Measurements from ENCODE around the gene LRRTM4. TPM values are rescaled to one million over a fixed set of nuclear protein-coding genes. Genes with fewer than 3 reads are reported as not detected.

The LRRTM4 gene
- polyA plus RNA-seq, 1 donor (not counting 4 experiments of a cell fraction or from before 2014, with no cell fraction given), result not detected

GRCh38 chr2:77538031-77538430 is 15.9 kb upstream of the LRRTM4 start:
- dilution Hi-C loops (cut with MboI; ENCODE audit: extremely low pct_ligation_motif_present, low sequenced_read_pairs), result no loop called here
- Histone ChIP-seq H3K79me2 (ENCODE audit: control insufficient read depth, insufficient read depth, low read length) (no peaks in the 10 kb centered on the region), H3K9me1 (ENCODE audit: control insufficient read depth, extremely low read depth, insufficient read depth, low read length) (no peaks in the 10 kb centered on the region), H3K9ac (ENCODE audit: control insufficient read depth, extremely low read depth, insufficient read depth, low read length) (no peak overlapping the region), H3K4me3 (ENCODE audit: control insufficient read depth in 2 of 3, extremely low read depth in 1 of 3, insufficient read depth in 2 of 3, low read depth in 1 of 3, low read length in 3 of 3) (no peak overlapping the region), H3K36me3 (ENCODE audit: control insufficient read depth in 2 of 2, extremely low read depth in 1 of 2, insufficient read depth in 2 of 2, low read length in 2 of 2) (no peaks in the 10 kb centered on the region), H3K4me2 (ENCODE audit: control insufficient read depth, extremely low read depth, insufficient read depth, low read depth, low read length) (no peak overlapping the region), H3K27me3 (ENCODE audit: control insufficient read depth, extremely low read depth, insufficient read depth, low read length) (no peaks in the 10 kb centered on the region), H4K20me1 (ENCODE audit: control insufficient read depth, extremely low read depth, insufficient read depth, low read length) (no peaks in the 10 kb centered on the region), H3K4me1 (ENCODE audit: control insufficient read depth, extremely low read depth, insufficient read depth, low read length) (no peaks in the 10 kb centered on the region), H3K9me3 (ENCODE audit: control insufficient read depth, low read depth, low read length) (no peaks in the 10 kb centered on the region), H3K27ac (ENCODE audit: control insufficient read depth, insufficient read depth, low read length) (no peak overlapping the region), H2AFZ (ENCODE audit: control insufficient read depth, low read length) (no peak overlapping the region)
- DNase-seq (ENCODE audit: low read depth, low spot score) (no peak), FAIRE-seq (no peak)
- TF ChIP-seq, protein P1, sequence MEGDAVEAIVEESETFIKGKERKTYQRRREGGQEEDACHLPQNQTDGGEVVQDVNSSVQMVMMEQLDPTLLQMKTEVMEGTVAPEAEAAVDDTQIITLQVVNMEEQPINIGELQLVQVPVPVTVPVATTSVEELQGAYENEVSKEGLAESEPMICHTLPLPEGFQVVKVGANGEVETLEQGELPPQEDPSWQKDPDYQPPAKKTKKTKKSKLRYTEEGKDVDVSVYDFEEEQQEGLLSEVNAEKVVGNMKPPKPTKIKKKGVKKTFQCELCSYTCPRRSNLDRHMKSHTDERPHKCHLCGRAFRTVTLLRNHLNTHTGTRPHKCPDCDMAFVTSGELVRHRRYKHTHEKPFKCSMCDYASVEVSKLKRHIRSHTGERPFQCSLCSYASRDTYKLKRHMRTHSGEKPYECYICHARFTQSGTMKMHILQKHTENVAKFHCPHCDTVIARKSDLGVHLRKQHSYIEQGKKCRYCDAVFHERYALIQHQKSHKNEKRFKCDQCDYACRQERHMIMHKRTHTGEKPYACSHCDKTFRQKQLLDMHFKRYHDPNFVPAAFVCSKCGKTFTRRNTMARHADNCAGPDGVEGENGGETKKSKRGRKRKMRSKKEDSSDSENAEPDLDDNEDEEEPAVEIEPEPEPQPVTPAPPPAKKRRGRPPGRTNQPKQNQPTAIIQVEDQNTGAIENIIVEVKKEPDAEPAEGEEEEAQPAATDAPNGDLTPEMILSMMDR (optimal IDR thresholded peaks at IDR 0.05 in 1 of 3, IDR thresholded peaks at IDR 0.05 in 1 of 3, conservative IDR thresholded peaks at IDR 0.05 in 1 of 3; ENCODE audit: extremely low read depth in 1 of 3, insufficient read depth in 2 of 3, low read length in 3 of 3), result no peak
- TF ChIP-seq EZH2 (IDR thresholded peaks at IDR 0.05; ENCODE audit: low read length), result no peak

DNA sequence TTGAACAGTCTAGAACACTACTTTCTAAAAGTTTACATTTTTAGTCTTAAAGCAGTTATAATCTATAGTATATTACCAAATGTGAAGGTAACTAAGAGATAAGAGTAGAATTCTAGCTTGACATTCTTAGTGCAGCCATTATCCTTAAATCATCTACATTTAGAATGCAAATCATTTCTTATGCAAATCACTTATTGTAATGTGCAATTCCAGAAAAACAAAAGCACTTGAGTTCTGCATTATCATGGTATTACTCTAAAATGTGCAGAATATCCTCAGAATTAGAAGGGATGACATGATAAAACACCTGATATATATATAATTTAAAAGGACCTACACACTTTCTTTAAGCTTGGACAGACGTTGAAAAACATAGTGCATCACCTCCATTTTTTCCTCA is 712 bp upstream of the LRRTM4 start:
- Histone ChIP-seq H3K36me3 (ENCODE audit: control insufficient read depth in 2 of 2, extremely low read depth in 1 of 2, insufficient read depth in 2 of 2, low read length in 2 of 2) (no peaks in the 10 kb centered on the region), H3K27me3 (ENCODE audit: control insufficient read depth, extremely low read depth, insufficient read depth, low read length) (no peaks in the 10 kb centered on the region), H4K20me1 (ENCODE audit: control insufficient read depth, extremely low read depth, insufficient read depth, low read length) (no peaks in the 10 kb centered on the region), H3K4me2 (ENCODE audit: control insufficient read depth, extremely low read depth, insufficient read depth, low read depth, low read length) (no peak overlapping the region), H2AFZ (ENCODE audit: control insufficient read depth, low read length) (no peak overlapping the region), H3K9me1 (ENCODE audit: control insufficient read depth, extremely low read depth, insufficient read depth, low read length) (no peaks in the 10 kb centered on the region), H3K4me3 (ENCODE audit: control insufficient read depth in 2 of 3, extremely low read depth in 1 of 3, insufficient read depth in 2 of 3, low read depth in 1 of 3, low read length in 3 of 3) (no peak overlapping the region), H3K79me2 (ENCODE audit: control insufficient read depth, insufficient read depth, low read length) (no peaks in the 10 kb centered on the region), H3K27ac (ENCODE audit: control insufficient read depth, insufficient read depth, low read length) (no peak overlapping the region), H3K9me3 (ENCODE audit: control insufficient read depth, low read depth, low read length) (no peaks in the 10 kb centered on the region), H3K9ac (ENCODE audit: control insufficient read depth, extremely low read depth, insufficient read depth, low read length) (no peak overlapping the region), H3K4me1 (ENCODE audit: control insufficient read depth, extremely low read depth, insufficient read depth, low read length) (no peaks in the 10 kb centered on the region)
- dilution Hi-C loops (cut with MboI; ENCODE audit: extremely low pct_ligation_motif_present, low sequenced_read_pairs), result no loop called here
- no peak for DNase-seq (ENCODE audit: low read depth, low spot score)
- TF ChIP-seq, protein P1 (optimal IDR thresholded peaks at IDR 0.05 in 1 of 3, IDR thresholded peaks at IDR 0.05 in 1 of 3, conservative IDR thresholded peaks at IDR 0.05 in 1 of 3; ENCODE audit: extremely low read depth in 1 of 3, insufficient read depth in 2 of 3, low read length in 3 of 3), result no peak
- TF ChIP-seq EZH2 (IDR thresholded peaks at IDR 0.05; ENCODE audit: low read length), result no peak
- FAIRE-seq, result no peak
